ENCODE data around the gene HSD3B7. TPM values are rescaled to one million over a fixed set of nuclear protein-coding genes. Genes with fewer than 3 reads are reported as not detected.

HSD3B7 gene
- total RNA-seq, 2 donors from 2014 or later: 10.3 to 10.7 TPM

DNA sequence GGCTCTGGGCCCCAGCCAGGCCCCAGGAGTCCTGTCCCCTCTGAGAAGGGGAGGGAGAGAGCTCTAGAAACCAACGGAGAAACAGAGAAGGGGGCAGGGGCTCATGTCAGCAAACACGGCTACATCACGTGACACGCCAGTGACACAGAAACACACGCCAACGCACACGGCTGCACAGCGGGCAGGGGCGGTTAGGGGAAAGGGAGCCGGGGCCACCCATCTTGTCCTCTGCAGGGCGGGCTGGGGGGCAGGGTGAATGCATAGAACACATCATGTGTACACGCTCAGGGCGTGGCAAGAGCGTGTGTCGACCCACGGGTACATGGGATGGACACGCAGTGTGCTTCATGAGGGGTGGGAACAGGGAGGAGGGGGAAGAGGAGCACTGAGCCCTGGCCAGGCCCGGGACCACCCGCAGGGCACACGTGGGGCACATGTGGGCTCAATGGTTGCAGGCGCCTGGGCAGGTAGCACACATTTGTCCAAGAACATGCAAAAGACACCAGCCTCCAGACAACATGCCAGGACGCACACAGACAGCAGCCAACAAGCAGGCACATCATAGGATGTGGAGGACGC is 4.6 kb downstream of the HSD3B7 start:
- intact Hi-C loops (cut with DNase I): loop anchor here (10.0 kb wide), 2 partner anchors 105 to 885 kb away; partner anchors contain the start of genes VKORC1 and ZNF267
- H3K27me3 ChIP-seq (replicated peaks; ENCODE audit: insufficient read depth): no peaks in the 10 kb centered on the region
- no peak for DNase-seq (ENCODE audit: low spot score)
- no peak overlapping the region for H3K4me3 ChIP-seq
- H3K36me3 ChIP-seq: no peaks in the 10 kb centered on the region
- H3K9me3 ChIP-seq: no peaks in the 10 kb centered on the region
- TF ChIP-seq, protein P1, sequence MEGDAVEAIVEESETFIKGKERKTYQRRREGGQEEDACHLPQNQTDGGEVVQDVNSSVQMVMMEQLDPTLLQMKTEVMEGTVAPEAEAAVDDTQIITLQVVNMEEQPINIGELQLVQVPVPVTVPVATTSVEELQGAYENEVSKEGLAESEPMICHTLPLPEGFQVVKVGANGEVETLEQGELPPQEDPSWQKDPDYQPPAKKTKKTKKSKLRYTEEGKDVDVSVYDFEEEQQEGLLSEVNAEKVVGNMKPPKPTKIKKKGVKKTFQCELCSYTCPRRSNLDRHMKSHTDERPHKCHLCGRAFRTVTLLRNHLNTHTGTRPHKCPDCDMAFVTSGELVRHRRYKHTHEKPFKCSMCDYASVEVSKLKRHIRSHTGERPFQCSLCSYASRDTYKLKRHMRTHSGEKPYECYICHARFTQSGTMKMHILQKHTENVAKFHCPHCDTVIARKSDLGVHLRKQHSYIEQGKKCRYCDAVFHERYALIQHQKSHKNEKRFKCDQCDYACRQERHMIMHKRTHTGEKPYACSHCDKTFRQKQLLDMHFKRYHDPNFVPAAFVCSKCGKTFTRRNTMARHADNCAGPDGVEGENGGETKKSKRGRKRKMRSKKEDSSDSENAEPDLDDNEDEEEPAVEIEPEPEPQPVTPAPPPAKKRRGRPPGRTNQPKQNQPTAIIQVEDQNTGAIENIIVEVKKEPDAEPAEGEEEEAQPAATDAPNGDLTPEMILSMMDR (IDR thresholded peaks at IDR 0.05): no peak
- TF ChIP-seq POLR2A (IDR thresholded peaks at IDR 0.05) (no peak), POLR2AphosphoS5 (IDR thresholded peaks at IDR 0.05) (no peak)
- no peaks in the 10 kb centered on the region for H3K4me1 ChIP-seq (replicated peaks)
- 88% methylated on average over 23 of the region's 23 CpGs for WGBS
- H3K27ac ChIP-seq: no peak overlapping the region

DNA sequence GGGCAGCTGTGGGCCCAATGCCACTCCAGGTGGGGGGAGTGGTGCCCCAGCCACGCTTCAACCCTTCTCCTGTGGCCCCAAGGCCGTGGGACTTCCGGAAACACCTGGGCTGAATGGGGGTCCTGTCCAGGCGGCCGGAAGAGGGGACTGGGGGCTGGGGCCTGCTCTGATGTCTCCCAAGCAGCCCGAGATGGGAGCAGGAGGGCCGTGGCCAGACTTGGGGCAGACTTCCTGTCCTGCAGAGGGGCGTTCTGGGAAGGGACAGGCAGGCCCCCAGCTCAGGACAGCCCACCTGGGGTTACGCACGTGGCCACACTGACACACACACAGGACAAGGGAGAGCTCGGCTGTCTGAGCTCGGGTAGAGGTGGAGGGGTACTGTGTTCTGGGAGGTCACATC is 5.1 kb downstream of the HSD3B7 start:
- no peak for DNase-seq (ENCODE audit: low spot score)
- WGBS: 74% methylated on average over 7 of the region's 12 CpGs
- Histone ChIP-seq H3K4me3 (no peak overlapping the region), H3K36me3 (no peaks in the 10 kb centered on the region), H3K27ac (no peak overlapping the region), H3K4me1 (replicated peaks) (no peaks in the 10 kb centered on the region), H3K27me3 (replicated peaks; ENCODE audit: insufficient read depth) (no peaks in the 10 kb centered on the region), H3K9me3 (no peaks in the 10 kb centered on the region)
- no peak for TF ChIP-seq POLR2A (IDR thresholded peaks at IDR 0.05)
- no peak for TF ChIP-seq POLR2AphosphoS5 (IDR thresholded peaks at IDR 0.05)
- intact Hi-C loops (cut with DNase I): no loop called here

DNA sequence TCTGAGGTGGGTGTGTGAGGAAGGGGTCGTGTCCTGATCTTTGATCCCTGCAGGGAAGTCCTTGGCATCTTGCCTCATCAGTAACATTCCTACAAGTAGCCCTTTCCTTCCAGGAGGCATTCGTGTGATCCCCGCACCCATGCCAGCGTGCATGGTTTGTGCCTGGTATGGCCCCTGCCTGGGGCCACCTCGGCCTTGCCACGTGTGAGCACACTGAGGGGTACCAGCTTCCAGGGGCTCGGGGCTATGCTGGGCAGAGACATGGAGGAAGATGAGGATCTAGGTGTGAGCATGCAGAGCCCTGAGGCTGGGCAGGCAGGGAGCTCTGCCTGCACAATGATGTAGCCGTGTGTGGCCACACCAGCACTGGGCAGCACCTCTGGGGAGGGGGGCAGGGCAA is 6.0 kb downstream of the HSD3B7 start:
- Histone ChIP-seq H3K27me3 (replicated peaks; ENCODE audit: insufficient read depth) (no peaks in the 10 kb centered on the region), H3K9me3 (no peaks in the 10 kb centered on the region), H3K27ac (no peak overlapping the region), H3K4me3 (no peak overlapping the region), H3K36me3 (no peaks in the 10 kb centered on the region), H3K4me1 (replicated peaks) (no peaks in the 10 kb centered on the region)
- no peak for DNase-seq (ENCODE audit: low spot score)
- WGBS: 87% methylated on average over 8 of the region's 8 CpGs
- intact Hi-C loops (cut with DNase I): no loop called here
- TF ChIP-seq, protein P1 (IDR thresholded peaks at IDR 0.05): no peak
- TF ChIP-seq POLR2AphosphoS5 (IDR thresholded peaks at IDR 0.05): no peak
- TF ChIP-seq POLR2A (IDR thresholded peaks at IDR 0.05): no peak

DNA sequence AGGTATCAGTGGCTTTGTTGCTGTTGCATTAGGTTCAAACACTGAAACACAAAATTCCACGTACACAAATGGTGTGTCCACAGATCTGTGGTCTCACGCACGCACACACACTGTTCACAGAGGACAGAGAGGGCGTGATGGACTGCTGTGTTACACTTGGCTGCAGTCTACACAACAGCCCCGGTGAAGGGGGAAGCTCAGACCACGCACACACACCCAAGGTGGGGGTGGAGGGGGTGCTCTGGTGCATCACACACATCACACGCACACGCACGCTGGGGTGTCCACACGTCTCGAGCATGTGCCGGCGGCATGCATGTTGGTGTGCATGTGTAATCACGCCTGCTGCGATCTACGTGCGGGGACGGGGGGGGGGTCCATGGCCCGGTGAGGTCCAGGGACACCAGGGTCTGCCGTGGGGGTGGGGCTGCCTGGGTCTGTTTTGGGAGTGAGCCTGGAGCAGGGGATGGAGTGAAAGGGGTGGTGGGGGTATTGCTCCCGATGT is 7.3 kb downstream of the HSD3B7 start:
- no peak for DNase-seq (ENCODE audit: low spot score)
- 92% methylated on average over 21 of the region's 21 CpGs for WGBS
- Histone ChIP-seq H3K4me1 (replicated peaks) (no peaks in the 10 kb centered on the region), H3K36me3 (no peaks in the 10 kb centered on the region), H3K27ac (no peak overlapping the region), H3K9me3 (no peaks in the 10 kb centered on the region), H3K4me3 (no peak overlapping the region), H3K27me3 (replicated peaks; ENCODE audit: insufficient read depth) (no peaks in the 10 kb centered on the region)
- no peak for TF ChIP-seq POLR2AphosphoS5 (IDR thresholded peaks at IDR 0.05)
- no peak for TF ChIP-seq POLR2A (IDR thresholded peaks at IDR 0.05)
- TF ChIP-seq, protein P1 (IDR thresholded peaks at IDR 0.05): no peak
- intact Hi-C loops (cut with DNase I): no loop called here

DNA sequence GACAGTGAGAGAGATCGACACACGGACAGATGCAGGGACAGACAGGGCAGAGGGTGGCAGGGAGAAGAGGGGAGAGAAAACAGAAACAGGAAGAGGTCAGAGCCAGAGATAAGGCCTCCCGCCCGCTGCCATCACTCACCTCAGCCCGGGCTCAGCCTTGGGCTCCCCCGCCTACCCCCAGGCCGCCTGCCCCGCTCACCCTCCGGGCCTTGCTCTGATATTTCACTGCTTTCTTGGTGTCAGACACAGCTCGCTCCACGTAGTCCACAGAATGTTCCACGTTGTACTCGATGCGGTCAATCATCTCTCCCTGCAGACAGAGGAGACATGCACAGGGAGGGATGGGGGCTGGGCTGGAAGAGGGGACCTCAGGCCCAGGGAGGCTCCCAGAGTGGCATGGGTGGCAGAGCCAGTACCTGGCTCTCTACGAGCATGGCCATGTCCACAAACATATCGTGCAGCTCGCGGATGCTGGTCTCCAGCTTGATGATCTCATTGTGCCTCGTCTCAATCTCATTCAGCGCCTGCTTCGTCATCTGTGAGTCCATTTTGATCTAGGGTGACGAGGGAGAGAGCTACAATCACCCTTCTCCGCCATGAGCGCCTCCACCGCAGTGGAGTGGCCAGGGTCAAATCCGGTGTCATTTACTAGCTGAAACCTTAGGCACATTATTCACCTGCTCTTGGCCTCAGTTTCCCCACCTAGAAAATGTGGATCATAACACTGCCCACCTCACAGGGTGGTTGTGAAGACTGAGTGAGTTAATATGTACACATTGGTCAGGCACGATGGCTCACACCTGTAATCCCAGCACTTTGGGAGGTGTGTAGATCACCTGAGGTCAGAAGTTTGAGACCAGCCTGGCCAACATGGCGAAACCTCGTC is 8.2 kb downstream of the HSD3B7 start:
- intact Hi-C loops (cut with DNase I): no loop called here
- DNase-seq (ENCODE audit: low spot score): no peak
- Histone ChIP-seq H3K4me1 (replicated peaks) (no peaks in the 10 kb centered on the region), H3K9me3 (no peaks in the 10 kb centered on the region), H3K27ac (no peak overlapping the region), H3K4me3 (no peak overlapping the region), H3K27me3 (replicated peaks; ENCODE audit: insufficient read depth) (no peaks in the 10 kb centered on the region), H3K36me3 (no peaks in the 10 kb centered on the region)
- 86% methylated on average over 26 of the region's 29 CpGs for WGBS
- no peak for TF ChIP-seq POLR2A (IDR thresholded peaks at IDR 0.05)
- TF ChIP-seq POLR2AphosphoS5 (IDR thresholded peaks at IDR 0.05): no peak
- TF ChIP-seq, protein P1 (IDR thresholded peaks at IDR 0.05): no peak

Data from prostate gland (tissue), 2 donors.